Measurements from ENCODE around the gene SLC32A1. TPM values are rescaled to one million over a fixed set of nuclear protein-coding genes. Genes with fewer than 3 reads are reported as not detected.

Gene SLC32A1
- total RNA-seq, 1 experiment from 2014 or later = 0.09 TPM

- 0 out of 2 replicates have a peak, but pooled peaks cover 6% of the 10 kb centered on the region for H3K4me1 Mint-ChIP-seq
- TF ChIP-seq TEAD4 (CRISPR knock-in tag; IDR thresholded peaks at IDR 0.05) = no peak
- no peak for TF ChIP-seq SMAD3 (CRISPR knock-in tag; IDR thresholded peaks at IDR 0.05; ENCODE audit: borderline replicate concordance)
- no peak for TF ChIP-seq FOXJ3 (CRISPR knock-in tag; IDR thresholded peaks at IDR 0.05; ENCODE audit: borderline replicate concordance)
- no peak for TF ChIP-seq ZNF121 (CRISPR knock-in tag; IDR thresholded peaks at IDR 0.05)
- TF ChIP-seq TCF7 (CRISPR knock-in tag; IDR thresholded peaks at IDR 0.05; ENCODE audit: low read depth) = no peak
- TF ChIP-seq NR2C2 (CRISPR knock-in tag; IDR thresholded peaks at IDR 0.05) = no peak
- TF ChIP-seq CBFB (CRISPR knock-in tag; IDR thresholded peaks at IDR 0.05; ENCODE audit: low read depth) = no peak
- TF ChIP-seq, protein P1, sequence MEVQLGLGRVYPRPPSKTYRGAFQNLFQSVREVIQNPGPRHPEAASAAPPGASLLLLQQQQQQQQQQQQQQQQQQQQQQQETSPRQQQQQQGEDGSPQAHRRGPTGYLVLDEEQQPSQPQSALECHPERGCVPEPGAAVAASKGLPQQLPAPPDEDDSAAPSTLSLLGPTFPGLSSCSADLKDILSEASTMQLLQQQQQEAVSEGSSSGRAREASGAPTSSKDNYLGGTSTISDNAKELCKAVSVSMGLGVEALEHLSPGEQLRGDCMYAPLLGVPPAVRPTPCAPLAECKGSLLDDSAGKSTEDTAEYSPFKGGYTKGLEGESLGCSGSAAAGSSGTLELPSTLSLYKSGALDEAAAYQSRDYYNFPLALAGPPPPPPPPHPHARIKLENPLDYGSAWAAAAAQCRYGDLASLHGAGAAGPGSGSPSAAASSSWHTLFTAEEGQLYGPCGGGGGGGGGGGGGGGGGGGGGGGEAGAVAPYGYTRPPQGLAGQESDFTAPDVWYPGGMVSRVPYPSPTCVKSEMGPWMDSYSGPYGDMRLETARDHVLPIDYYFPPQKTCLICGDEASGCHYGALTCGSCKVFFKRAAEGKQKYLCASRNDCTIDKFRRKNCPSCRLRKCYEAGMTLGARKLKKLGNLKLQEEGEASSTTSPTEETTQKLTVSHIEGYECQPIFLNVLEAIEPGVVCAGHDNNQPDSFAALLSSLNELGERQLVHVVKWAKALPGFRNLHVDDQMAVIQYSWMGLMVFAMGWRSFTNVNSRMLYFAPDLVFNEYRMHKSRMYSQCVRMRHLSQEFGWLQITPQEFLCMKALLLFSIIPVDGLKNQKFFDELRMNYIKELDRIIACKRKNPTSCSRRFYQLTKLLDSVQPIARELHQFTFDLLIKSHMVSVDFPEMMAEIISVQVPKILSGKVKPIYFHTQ (CRISPR knock-in tag; IDR thresholded peaks at IDR 0.05) = no peak
- TF ChIP-seq ATF2 (CRISPR knock-in tag; IDR thresholded peaks at IDR 0.05; ENCODE audit: borderline replicate concordance, low read depth) = no peak
- TF ChIP-seq FOXK1 (CRISPR knock-in tag; IDR thresholded peaks at IDR 0.05) = no peak
- TF ChIP-seq ETV6 (CRISPR knock-in tag; IDR thresholded peaks at IDR 0.05) = no peak
- TF ChIP-seq ATF1 (CRISPR knock-in tag; IDR thresholded peaks at IDR 0.05) = no peak
- no peak for TF ChIP-seq IRF2 (CRISPR knock-in tag; IDR thresholded peaks at IDR 0.05; ENCODE audit: borderline replicate concordance, low read depth)
- no peak for TF ChIP-seq RORB (CRISPR knock-in tag; IDR thresholded peaks at IDR 0.05)
- no peak for TF ChIP-seq ZNF138 (CRISPR knock-in tag; conservative IDR thresholded peaks at IDR 0.05)
- DNase-seq (ENCODE audit: low spot score) (no peak), ATAC-seq (no peak)
- H3K36me3 Mint-ChIP-seq = peaks cover 48% of the 10 kb centered on the region
- ChIA-PET POLR2A (no interaction called here), CTCF (interaction anchor here (1.0 kb wide), 1 partner anchor 36 kb away, joined by 3 read pairs; no protein-coding TSS in a partner anchor)
- no peak overlapping the region for H3K27ac Mint-ChIP-seq
- no peak overlapping the region for H3K4me3 Mint-ChIP-seq
- H3K9me3 Mint-ChIP-seq = no peaks in the 10 kb centered on the region
- no peaks in the 10 kb centered on the region for H3K27me3 Mint-ChIP-seq (ENCODE audit: low read depth)
These were observed 30.6 kb downstream of the SLC32A1 start for GRCh38 chr20:38754924-38755323.

DNA sequence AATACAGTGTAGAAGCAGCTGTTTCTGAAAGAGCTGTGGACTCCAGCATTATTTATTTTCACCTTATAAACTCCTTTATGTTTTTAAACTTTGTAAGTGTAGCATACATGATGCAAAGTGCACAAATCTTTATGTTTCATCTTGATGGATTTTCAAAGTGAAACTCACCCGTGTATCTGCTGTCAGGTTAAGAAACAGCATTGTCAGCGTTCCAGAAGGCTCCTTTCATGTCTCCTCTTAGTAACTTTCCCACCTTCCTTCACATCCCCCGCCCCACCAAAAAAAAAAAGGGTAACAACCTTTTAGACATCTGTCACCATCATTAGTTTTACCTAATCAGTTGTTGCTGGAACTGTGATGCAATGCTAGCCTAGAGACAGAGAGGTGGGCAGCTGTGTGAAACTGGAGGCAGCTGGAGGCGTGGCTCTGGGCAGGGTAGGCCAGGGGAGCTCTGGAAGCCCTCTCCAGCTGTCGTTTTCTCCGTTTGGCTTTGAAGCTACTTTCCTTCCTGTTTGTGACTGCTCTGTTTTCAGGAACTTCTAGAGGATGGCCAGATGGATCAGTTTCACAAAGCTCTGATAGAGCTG is 31.1 kb downstream of the SLC32A1 start:
- ChIA-PET POLR2A (no interaction called here), CTCF (interaction anchor here (1.0 kb wide), 1 partner anchor 35 kb away, joined by 3 read pairs; no protein-coding TSS in a partner anchor)
- Mint-ChIP-seq H3K36me3 (peaks cover 51% of the 10 kb centered on the region), H3K9me3 (no peaks in the 10 kb centered on the region), H3K4me3 (no peak overlapping the region), H3K4me1 (0 out of 2 replicates have a peak, but pooled peaks cover 6% of the 10 kb centered on the region), H3K27ac (no peak overlapping the region), H3K27me3 (ENCODE audit: low read depth) (no peaks in the 10 kb centered on the region)
- DNase-seq (ENCODE audit: low spot score) = no peak
- no peak for TF ChIP-seq CREM (CRISPR knock-in tag; IDR thresholded peaks at IDR 0.05)
- no peak for TF ChIP-seq NFYB (CRISPR knock-in tag; conservative IDR thresholded peaks at IDR 0.05; ENCODE audit: low read depth)
- TF ChIP-seq TEAD1 (CRISPR knock-in tag; IDR thresholded peaks at IDR 0.05) = no peak
- TF ChIP-seq ZBTB21 (CRISPR knock-in tag; IDR thresholded peaks at IDR 0.05; ENCODE audit: borderline replicate concordance) = no peak
- TF ChIP-seq ERG (CRISPR knock-in tag; IDR thresholded peaks at IDR 0.05) = no peak
- TF ChIP-seq JUN (CRISPR knock-in tag; IDR thresholded peaks at IDR 0.05) = no peak
- ATAC-seq = no peak

All from WTC11 (cell line).